ENCODE results near the gene CSMD2.
"Not testable (repeated sequence)": the region's sequence is repeated elsewhere in the genome, so short reads cannot be mapped to it uniquely, and the experiment has no call there.

Gene CSMD2

GRCh38 chr1:34037109-34037508 is 127.9 kb downstream of the CSMD2 start:
- Mint-ChIP-seq H3K9me3 (no peaks in the 10 kb centered on the region), H3K27ac (no peak overlapping the region), H3K4me1 (ENCODE audit: low read depth) (no peaks in the 10 kb centered on the region), H3K36me3 (ENCODE audit: low read depth) (no peaks in the 10 kb centered on the region), H3K27me3 (ENCODE audit: low read depth) (no peaks in the 10 kb centered on the region), H3K4me3 (no peak overlapping the region)
- DNase-seq (ENCODE audit: low spot score) = no peak

GRCh38 chr1:34034036-34034435 is 131.0 kb downstream of the CSMD2 start:
- Mint-ChIP-seq H3K36me3 (ENCODE audit: low read depth) (no peaks in the 10 kb centered on the region), H3K4me1 (ENCODE audit: low read depth) (no peaks in the 10 kb centered on the region), H3K4me3 (no peak overlapping the region), H3K27me3 (ENCODE audit: low read depth) (no peaks in the 10 kb centered on the region), H3K27ac (no peak overlapping the region), H3K9me3 (no peaks in the 10 kb centered on the region)
- DNase-seq (ENCODE audit: low spot score) = no peak

- Mint-ChIP-seq H3K27ac (no peak overlapping the region), H3K9me3 (no peaks in the 10 kb centered on the region), H3K27me3 (ENCODE audit: low read depth) (peaks cover 3% of the 10 kb centered on the region), H3K4me3 (no peak overlapping the region), H3K4me1 (ENCODE audit: low read depth) (no peaks in the 10 kb centered on the region), H3K36me3 (ENCODE audit: low read depth) (no peaks in the 10 kb centered on the region)
- no peak for DNase-seq (ENCODE audit: low spot score)
Measured at GRCh38 chr1:34029954-34030353, 135.1 kb downstream of the CSMD2 start.

- no peaks in the 10 kb centered on the region for H3K36me3 Mint-ChIP-seq (ENCODE audit: low read depth)
- H3K27me3 Mint-ChIP-seq (ENCODE audit: low read depth) = peaks cover 3% of the 10 kb centered on the region
- no peak overlapping the region for H3K4me3 Mint-ChIP-seq
- H3K4me1 Mint-ChIP-seq (ENCODE audit: low read depth) = no peaks in the 10 kb centered on the region
- no peak overlapping the region for H3K27ac Mint-ChIP-seq
- no peak for DNase-seq (ENCODE audit: low spot score)
- no peaks in the 10 kb centered on the region for H3K9me3 Mint-ChIP-seq
Measured at GRCh38 chr1:34029515-34029914, 135.5 kb downstream of the CSMD2 start.

GRCh38 chr1:34028381-34029055 is 136.5 kb downstream of the CSMD2 start:
- H3K27me3 Mint-ChIP-seq (ENCODE audit: low read depth) = peaks cover 3% of the 10 kb centered on the region
- no peaks in the 10 kb centered on the region for H3K36me3 Mint-ChIP-seq (ENCODE audit: low read depth)
- H3K9me3 Mint-ChIP-seq = no peaks in the 10 kb centered on the region
- H3K27ac Mint-ChIP-seq = no peak overlapping the region
- no peak for DNase-seq (ENCODE audit: low spot score)
- no peaks in the 10 kb centered on the region for H3K4me1 Mint-ChIP-seq (ENCODE audit: low read depth)
- no peak overlapping the region for H3K4me3 Mint-ChIP-seq

- no peak for DNase-seq (ENCODE audit: low spot score)
- H3K36me3 Mint-ChIP-seq (ENCODE audit: low read depth) = no peaks in the 10 kb centered on the region
- no peaks in the 10 kb centered on the region for H3K9me3 Mint-ChIP-seq
- no peak overlapping the region for H3K27ac Mint-ChIP-seq
- H3K4me1 Mint-ChIP-seq (ENCODE audit: low read depth) = no peaks in the 10 kb centered on the region
- H3K4me3 Mint-ChIP-seq = no peak overlapping the region
- peaks cover 3% of the 10 kb centered on the region for H3K27me3 Mint-ChIP-seq (ENCODE audit: low read depth)
Measured at GRCh38 chr1:34025675-34026074, 139.4 kb downstream of the CSMD2 start.

GRCh38 chr1:34024485-34024884 is 140.5 kb downstream of the CSMD2 start:
- Mint-ChIP-seq H3K27ac (no peak overlapping the region), H3K4me3 (no peak overlapping the region), H3K36me3 (ENCODE audit: low read depth) (no peaks in the 10 kb centered on the region), H3K4me1 (ENCODE audit: low read depth) (no peaks in the 10 kb centered on the region), H3K9me3 (no peaks in the 10 kb centered on the region), H3K27me3 (ENCODE audit: low read depth) (peaks cover 3% of the 10 kb centered on the region)
- DNase-seq (ENCODE audit: low spot score) = no peak

GRCh38 chr1:34019741-34020552 is 145.1 kb downstream of the CSMD2 start:
- no peak for DNase-seq (ENCODE audit: low spot score)
- H3K4me3 Mint-ChIP-seq = no peak overlapping the region
- no peak overlapping the region for H3K27ac Mint-ChIP-seq
- H3K36me3 Mint-ChIP-seq (ENCODE audit: low read depth) = no peaks in the 10 kb centered on the region
- no peaks in the 10 kb centered on the region for H3K27me3 Mint-ChIP-seq (ENCODE audit: low read depth)
- no peaks in the 10 kb centered on the region for H3K4me1 Mint-ChIP-seq (ENCODE audit: low read depth)
- H3K9me3 Mint-ChIP-seq = no peaks in the 10 kb centered on the region

- Mint-ChIP-seq H3K36me3 (ENCODE audit: low read depth) (no peaks in the 10 kb centered on the region), H3K27ac (no peak overlapping the region), H3K4me1 (ENCODE audit: low read depth) (no peaks in the 10 kb centered on the region), H3K9me3 (no peaks in the 10 kb centered on the region), H3K4me3 (no peak overlapping the region), H3K27me3 (ENCODE audit: low read depth) (peaks cover 3% of the 10 kb centered on the region)
- DNase-seq (ENCODE audit: low spot score) = no peak
Measured at GRCh38 chr1:34018285-34018684, 146.7 kb downstream of the CSMD2 start.

- H3K36me3 Mint-ChIP-seq (ENCODE audit: low read depth); H3K4me3 Mint-ChIP-seq; H3K27me3 Mint-ChIP-seq (ENCODE audit: low read depth); H3K4me1 Mint-ChIP-seq (ENCODE audit: low read depth); H3K9me3 Mint-ChIP-seq; DNase-seq (ENCODE audit: low spot score); H3K27ac Mint-ChIP-seq: not testable (repeated sequence)
Measured at GRCh38 chr1:34016281-34016680, 148.7 kb downstream of the CSMD2 start.

- Mint-ChIP-seq H3K27me3 (ENCODE audit: low read depth) (peaks cover 3% of the 10 kb centered on the region), H3K4me3 (no peak overlapping the region), H3K9me3 (no peaks in the 10 kb centered on the region), H3K4me1 (ENCODE audit: low read depth) (no peaks in the 10 kb centered on the region), H3K36me3 (ENCODE audit: low read depth) (no peaks in the 10 kb centered on the region), H3K27ac (no peak overlapping the region)
- no peak for DNase-seq (ENCODE audit: low spot score)
Measured at GRCh38 chr1:34013958-34014737, 150.9 kb downstream of the CSMD2 start.

- Mint-ChIP-seq H3K9me3 (no peaks in the 10 kb centered on the region), H3K27me3 (ENCODE audit: low read depth) (peaks cover 3% of the 10 kb centered on the region), H3K4me3 (no peak overlapping the region), H3K27ac (no peak overlapping the region), H3K4me1 (ENCODE audit: low read depth) (no peaks in the 10 kb centered on the region), H3K36me3 (ENCODE audit: low read depth) (no peaks in the 10 kb centered on the region)
- DNase-seq (ENCODE audit: low spot score) = no peak
Measured at GRCh38 chr1:34013136-34013535, 151.9 kb downstream of the CSMD2 start.

- no peak overlapping the region for H3K27ac Mint-ChIP-seq
- H3K9me3 Mint-ChIP-seq = no peaks in the 10 kb centered on the region
- H3K4me1 Mint-ChIP-seq (ENCODE audit: low read depth) = no peaks in the 10 kb centered on the region
- no peaks in the 10 kb centered on the region for H3K36me3 Mint-ChIP-seq (ENCODE audit: low read depth)
- DNase-seq (ENCODE audit: low spot score) = no peak
- H3K4me3 Mint-ChIP-seq = no peak overlapping the region
- H3K27me3 Mint-ChIP-seq (ENCODE audit: low read depth) = peaks cover 3% of the 10 kb centered on the region
Measured at GRCh38 chr1:34009340-34009985, 155.6 kb downstream of the CSMD2 start.

GRCh38 chr1:34007760-34008159 is 157.3 kb downstream of the CSMD2 start:
- no peaks in the 10 kb centered on the region for H3K4me1 Mint-ChIP-seq (ENCODE audit: low read depth)
- no peak overlapping the region for H3K4me3 Mint-ChIP-seq
- H3K27ac Mint-ChIP-seq = no peak overlapping the region
- H3K36me3 Mint-ChIP-seq (ENCODE audit: low read depth) = no peaks in the 10 kb centered on the region
- no peaks in the 10 kb centered on the region for H3K27me3 Mint-ChIP-seq (ENCODE audit: low read depth)
- no peaks in the 10 kb centered on the region for H3K9me3 Mint-ChIP-seq
- no peak for DNase-seq (ENCODE audit: low spot score)

Data from T-helper 2 cell treated with Interferon-gamma antibody and Interleukin-4, amounts not matched to agents 5 μg/mL and 100 μg/mL, for 36 hours (primary cell).